KBM-7 (cell line): ENCODE data around the gene CLDN20.
"Not testable (repeated sequence)": the region's sequence is repeated elsewhere in the genome, so short reads cannot be mapped to it uniquely, and the experiment has no call there.

Experiments
- DNase-seq: peaks from one replicate; pipeline ENCODE4 v3.0.0-alpha.2; 2015
- in situ Hi-C: fragments of 300-500 bp; cut with MboI; formaldehyde crosslinking; loops from 2 replicates; pipeline ENCODE4 v1.14.3; 2020; ENCODE audit warnings: low sequenced_read_pairs, low pct_unique_long_range_greater_than_20kb, mixed read lengths

Gene CLDN20

GRCh38 chr6:155263373-155264063 is at the start of gene CLDN20:
TSS of gene CLDN20 (plus strand) at chr6:155264013. CDS start at chr6:155275720, 11,707 bp downstream.
- no peak for DNase-seq
- in situ Hi-C loops: no loop called here

- no peak for DNase-seq
- in situ Hi-C loops: no loop called here
Measured at GRCh38 chr6:155215906-155216305, 47.9 kb upstream of the CLDN20 start.

GRCh38 chr6:155216312-155217046 is 47.3 kb upstream of the CLDN20 start:
- DNase-seq: no peak
- in situ Hi-C loops: no loop called here

- in situ Hi-C loops, DNase-seq: not testable (repeated sequence)
Measured at GRCh38 chr6:155218711-155219110, 45.1 kb upstream of the CLDN20 start.

- in situ Hi-C loops: no loop called here
Measured at GRCh38 chr6:155219299-155219698, 44.5 kb upstream of the CLDN20 start.

DNA sequence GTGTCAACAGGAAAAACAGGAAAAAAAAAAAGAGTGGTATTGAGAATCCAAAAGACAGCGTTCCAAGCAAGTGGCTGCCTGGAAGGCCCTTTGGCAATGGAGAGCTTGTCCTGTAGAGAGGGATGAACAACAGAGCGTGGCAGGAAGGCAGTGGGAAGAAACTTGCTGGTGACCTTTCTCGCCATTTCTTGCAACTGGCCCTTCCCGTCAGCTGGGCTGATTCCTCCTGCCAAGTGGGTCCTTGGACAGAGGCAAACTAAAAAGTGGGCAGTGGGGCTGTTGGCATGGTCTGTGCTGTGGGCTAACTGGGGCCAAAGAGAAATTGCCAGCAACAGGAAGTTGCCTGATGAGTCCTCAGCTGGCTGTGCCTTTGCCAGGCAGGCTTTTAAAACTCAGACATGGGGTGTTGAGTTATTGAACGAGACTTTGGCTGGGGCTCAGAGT is 43.9 kb upstream of the CLDN20 start:
- in situ Hi-C loops: no loop called here
- DNase-seq: no peak

More at GRCh38 chr6:155219299-155219698, 44.5 kb upstream of the CLDN20 start:
- DNase-seq: no peak

DNA sequence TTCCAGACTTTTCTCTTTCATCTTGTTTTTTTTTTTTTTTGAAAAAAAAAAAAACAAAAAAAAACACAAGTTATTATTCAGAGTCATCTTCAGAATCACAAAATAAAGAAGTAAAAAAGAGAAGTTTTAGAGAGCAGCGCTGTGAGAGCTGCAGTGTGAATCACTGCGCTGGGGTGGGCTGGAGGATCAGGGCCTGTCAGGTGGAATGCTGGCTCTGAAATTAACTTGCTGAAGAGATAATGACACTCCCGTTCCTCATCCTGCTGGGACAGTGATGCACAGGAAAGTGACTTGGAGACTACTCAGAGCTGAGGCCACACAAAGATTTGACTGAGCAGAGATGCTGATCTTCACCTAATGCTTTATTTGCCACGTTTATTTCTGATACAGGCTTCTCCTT is 42.7 kb upstream of the CLDN20 start:
- in situ Hi-C loops: no loop called here

GRCh38 chr6:155222506-155222905 is 41.3 kb upstream of the CLDN20 start:
- in situ Hi-C loops: no loop called here
- no peak for DNase-seq

More for the DNA sequence above, 42.7 kb upstream of the CLDN20 start:
- DNase-seq: no peak

GRCh38 chr6:155223646-155224451 is 40.0 kb upstream of the CLDN20 start:
- in situ Hi-C loops: no loop called here
- no peak for DNase-seq

GRCh38 chr6:155224618-155225017 is 39.2 kb upstream of the CLDN20 start:
- in situ Hi-C loops: no loop called here
- no peak for DNase-seq

DNA sequence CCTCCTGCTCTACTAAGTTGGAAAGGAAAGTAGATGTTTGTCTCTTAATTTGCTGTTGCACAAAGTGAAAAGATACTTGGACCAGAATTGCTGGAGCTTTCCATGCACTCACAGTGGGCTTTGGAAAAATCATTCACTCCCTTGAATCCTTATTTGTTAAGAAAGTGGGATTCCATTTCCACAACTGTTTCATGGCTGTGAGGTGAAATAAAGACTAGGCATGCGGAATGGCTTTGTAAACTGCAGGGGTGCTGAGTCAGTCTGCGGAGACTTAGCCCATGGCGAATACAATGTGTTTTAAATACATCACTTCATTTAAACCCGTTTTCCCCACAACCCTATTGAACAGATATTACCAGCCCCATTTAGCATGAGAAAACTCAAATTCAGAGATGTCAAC is 36.8 kb upstream of the CLDN20 start:
- DNase-seq: no peak
- in situ Hi-C loops: no loop called here

- in situ Hi-C loops: no loop called here
- DNase-seq: no peak
Measured at GRCh38 chr6:155228546-155229166, 35.2 kb upstream of the CLDN20 start.

- in situ Hi-C loops, DNase-seq: not testable (repeated sequence)
Measured at GRCh38 chr6:155230975-155231374, 32.8 kb upstream of the CLDN20 start.

DNA sequence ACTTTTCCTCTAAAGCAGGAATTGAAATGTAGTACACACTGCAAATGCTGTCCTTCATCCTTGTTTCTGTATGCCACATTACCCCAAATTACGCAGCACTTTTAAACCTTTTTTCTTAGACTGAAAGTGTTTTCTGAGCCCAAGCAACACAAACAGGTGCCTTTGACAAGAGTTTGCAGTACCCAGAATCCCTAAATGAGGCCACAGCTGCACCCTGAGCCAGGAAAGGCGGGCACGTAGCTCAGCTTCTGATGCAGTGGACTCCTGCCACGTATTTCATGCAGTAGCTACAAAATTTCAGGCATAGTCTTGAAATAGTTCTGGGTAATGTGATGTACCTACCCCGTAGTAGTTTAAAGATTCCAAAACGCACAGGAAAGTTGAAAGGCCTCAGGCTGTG is 31.0 kb upstream of the CLDN20 start:
- in situ Hi-C loops: no loop called here
- no peak for DNase-seq

DNA sequence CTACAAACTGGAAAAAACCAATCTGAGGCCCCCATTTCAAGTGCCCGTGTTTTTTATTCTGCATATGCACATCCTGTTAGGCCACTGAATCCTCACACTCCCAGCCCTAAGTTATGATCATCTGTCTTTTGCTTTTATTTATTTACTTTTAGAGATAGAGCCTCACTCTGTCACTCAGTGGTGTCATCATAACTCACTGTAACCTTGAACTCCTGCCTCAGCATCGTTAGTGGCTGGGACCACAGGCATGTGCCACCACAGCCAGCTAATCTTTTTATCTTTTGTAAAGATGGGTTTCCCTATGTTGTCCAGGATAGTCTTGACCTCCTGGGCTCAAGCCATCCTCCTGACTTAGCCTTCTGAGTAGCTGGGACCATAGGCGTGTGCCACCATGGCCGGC is 29.6 kb upstream of the CLDN20 start:
- in situ Hi-C loops: no loop called here

DNA sequence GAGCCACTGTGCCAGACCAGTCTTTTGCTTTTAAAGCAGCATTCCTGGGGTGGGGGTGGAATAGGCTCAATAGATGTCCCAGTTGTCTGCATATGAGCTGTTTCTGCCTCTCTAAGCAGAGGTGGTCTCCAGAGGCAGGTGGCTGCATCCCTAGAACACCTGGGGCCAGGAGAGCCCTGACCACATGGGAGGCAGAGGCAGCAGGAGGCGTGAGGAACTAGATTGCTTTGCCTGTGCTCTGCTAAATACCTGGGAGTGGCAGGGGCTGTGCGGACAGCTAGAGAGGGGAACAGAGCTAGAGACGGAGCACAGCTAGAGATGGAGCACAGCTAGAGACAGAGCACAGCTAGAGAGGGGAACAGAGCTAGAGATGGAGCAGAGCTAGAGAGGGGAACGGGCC is 29.1 kb upstream of the CLDN20 start:
- no peak for DNase-seq
- in situ Hi-C loops: no loop called here

More for the DNA sequence above, 29.6 kb upstream of the CLDN20 start:
- DNase-seq: no peak

- in situ Hi-C loops: no loop called here
Measured at GRCh38 chr6:155235087-155235486, 28.7 kb upstream of the CLDN20 start.

DNA sequence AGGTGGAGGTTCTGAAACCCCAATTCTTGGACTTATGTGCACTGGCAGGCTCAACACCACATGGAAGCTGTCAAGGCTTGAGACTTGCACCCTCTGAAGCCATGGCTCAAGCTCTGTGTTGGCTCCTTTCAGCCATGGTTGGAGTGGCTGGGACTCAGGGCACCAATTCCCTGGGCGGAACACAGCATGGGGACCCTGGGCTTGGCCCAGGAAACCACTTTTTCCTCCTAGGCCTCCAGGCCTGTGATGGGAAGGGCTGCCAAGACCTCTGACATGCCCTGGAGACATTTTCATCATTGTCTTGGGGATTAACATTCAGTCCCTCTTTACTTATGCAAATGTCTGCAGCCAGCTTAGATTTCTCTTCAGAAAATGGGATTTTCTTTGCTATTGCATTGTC is 26.2 kb upstream of the CLDN20 start:
- no peak for DNase-seq
- in situ Hi-C loops: no loop called here

More at GRCh38 chr6:155235087-155235486, 28.7 kb upstream of the CLDN20 start:
- DNase-seq: no peak

- in situ Hi-C loops: no loop called here
- DNase-seq: no peak
Measured at GRCh38 chr6:155240905-155241600, 22.8 kb upstream of the CLDN20 start.
